HEK293T (cell line): Measurements from ENCODE around the gene FSCN2.

Experiments used
- BHLHE40 ChIP-seq: fragments of 450-650 bp; IDR thresholded peaks from 2 replicates; pipeline ENCODE4 v1.6.1; 2016; ENCODE audit warnings: mild to moderate bottlenecking, moderate library complexity, borderline replicate concordance
- ELF4 ChIP-seq: fragments of 450-650 bp; IDR thresholded peaks from 2 replicates; pipeline ENCODE4 v1.6.1; 2017; ENCODE audit warnings: antibody characterized with exemption
- FOXA1 ChIP-seq: fragments of 450-650 bp; IDR thresholded peaks from 2 replicates; pipeline ENCODE4 v1.6.1; 2016; ENCODE audit warnings: mild to moderate bottlenecking
- HDGF ChIP-seq: fragments of 450-650 bp; IDR thresholded peaks from 2 replicates; pipeline ENCODE4 v1.6.1; 2017; ENCODE audit warnings: antibody characterized with exemption, borderline replicate concordance
- NFRKB ChIP-seq: fragments of 450-650 bp; IDR thresholded peaks from 2 replicates; pipeline ENCODE4 v1.6.1; 2016; ENCODE audit warnings: mild to moderate bottlenecking, moderate library complexity
- TARDBP ChIP-seq: fragments of 450-650 bp; IDR thresholded peaks from 2 replicates; pipeline ENCODE4 v1.6.1; 2016

DNA sequence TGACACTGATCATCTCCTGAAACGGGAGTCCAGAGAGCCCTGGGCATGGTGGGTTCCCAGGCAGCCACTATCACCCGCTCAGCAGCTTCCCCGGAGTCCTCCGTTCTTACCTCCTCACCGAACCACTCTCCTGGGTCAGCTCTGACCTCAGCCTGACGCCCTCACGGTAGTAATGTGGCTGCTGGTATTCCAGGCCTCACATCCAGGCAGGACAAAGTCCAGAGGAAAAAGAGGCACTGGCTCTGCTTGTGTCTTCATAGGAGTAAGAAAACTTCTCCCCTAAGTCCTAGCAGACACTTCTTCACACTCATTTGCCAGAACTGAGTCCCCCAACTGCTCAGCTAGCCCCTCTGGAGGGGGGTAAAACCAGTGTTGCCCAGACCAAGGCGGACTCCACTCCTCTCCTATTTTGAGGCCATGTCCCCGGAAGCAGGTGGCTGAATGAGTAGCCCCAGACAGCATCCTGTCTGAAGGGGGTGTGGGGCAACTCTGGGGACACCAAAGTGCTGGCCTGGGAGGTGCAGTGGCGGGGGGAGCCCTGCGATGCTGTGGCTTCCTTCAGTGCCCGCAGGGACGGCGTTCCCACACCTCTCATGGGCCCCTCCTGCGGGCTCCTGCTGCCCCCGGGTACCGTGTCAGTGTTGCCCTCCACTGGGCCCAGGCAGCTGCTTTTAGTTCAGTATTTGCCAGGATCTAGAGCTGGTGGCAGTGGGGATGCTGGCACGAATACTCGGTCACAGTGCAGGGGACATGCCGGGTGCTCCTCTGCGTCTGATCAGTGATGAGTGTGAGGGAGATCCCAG lies 5.4 kb downstream of the FSCN2 start:
- TF ChIP-seq FOXA1, result no peak
- no peak for TF ChIP-seq NFRKB
- no peak for TF ChIP-seq ELF4
- no peak for TF ChIP-seq BHLHE40
- no peak for TF ChIP-seq TARDBP
- TF ChIP-seq HDGF, result no peak
